Fibroblast of skin of right quadriceps (primary cell): ENCODE data around the gene ARHGEF9.
A peak's percentile ranks its signal among the peaks of the same experiment; 100 is the strongest.
"Not testable (repeated sequence)": the region's sequence is repeated elsewhere in the genome, so short reads cannot be mapped to it uniquely, and the experiment has no call there.

ENCODE experiments used
- DNase-seq: peaks from one replicate; pipeline ENCODE4 v3.0.0-alpha.2; 2013

ARHGEF9 gene

GRCh38 chrX:63784902-63785707 is at the start of gene ARHGEF9:
Gene ARHGEF9 (minus strand): TSS chrX:63785214. CDS start chrX:63785145, 69 bp downstream.
- peak; percentile 0 for DNase-seq

- DNase-seq = not testable (repeated sequence)
These were observed 40.4 kb upstream of the ARHGEF9 start for GRCh38 chrX:63825446-63825845.

- no peak for DNase-seq
These were observed 33.1 kb upstream of the ARHGEF9 start for GRCh38 chrX:63818156-63818555.

DNA sequence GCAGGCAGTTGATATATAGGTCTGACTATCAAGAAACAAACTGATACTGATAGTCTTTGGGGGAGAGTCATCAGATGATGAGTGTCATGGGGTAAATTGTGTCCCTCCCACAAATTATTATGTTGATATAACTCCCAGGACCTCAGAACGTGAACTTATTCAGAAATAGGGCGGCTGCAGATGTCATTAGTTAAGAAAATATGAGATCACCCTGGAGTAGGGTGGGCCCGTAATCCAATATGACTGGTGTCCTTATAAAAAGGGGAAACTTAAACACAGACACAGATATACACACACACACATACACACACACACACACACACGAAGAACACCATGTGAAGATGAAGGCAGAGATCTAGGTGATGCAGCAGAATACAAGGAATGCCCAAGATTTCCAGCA is 32.7 kb upstream of the ARHGEF9 start:
- DNase-seq = no peak

DNA sequence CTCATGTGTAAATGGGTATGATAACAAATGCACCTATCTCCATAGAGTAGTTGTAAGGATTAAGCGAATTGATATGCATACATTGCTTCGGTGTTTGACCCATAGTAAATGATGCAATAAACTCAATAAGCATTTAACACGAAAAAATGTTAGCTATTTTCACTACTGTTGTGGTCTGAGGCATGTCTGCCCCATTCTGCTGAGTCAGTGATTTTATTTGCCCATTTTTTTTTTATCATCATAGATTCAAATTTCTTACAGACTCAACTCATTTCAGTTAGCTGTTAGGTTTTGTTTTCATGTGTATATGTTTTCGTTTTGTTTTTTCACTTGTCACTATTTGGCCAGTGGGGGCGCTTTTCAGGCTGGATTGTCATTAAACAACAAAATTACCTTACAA is 27.8 kb upstream of the ARHGEF9 start:
- DNase-seq = no peak

GRCh38 chrX:63810746-63811145 is 25.7 kb upstream of the ARHGEF9 start:
- DNase-seq = no peak

- no peak for DNase-seq
These were observed 24.2 kb upstream of the ARHGEF9 start for GRCh38 chrX:63809173-63809572.

DNA sequence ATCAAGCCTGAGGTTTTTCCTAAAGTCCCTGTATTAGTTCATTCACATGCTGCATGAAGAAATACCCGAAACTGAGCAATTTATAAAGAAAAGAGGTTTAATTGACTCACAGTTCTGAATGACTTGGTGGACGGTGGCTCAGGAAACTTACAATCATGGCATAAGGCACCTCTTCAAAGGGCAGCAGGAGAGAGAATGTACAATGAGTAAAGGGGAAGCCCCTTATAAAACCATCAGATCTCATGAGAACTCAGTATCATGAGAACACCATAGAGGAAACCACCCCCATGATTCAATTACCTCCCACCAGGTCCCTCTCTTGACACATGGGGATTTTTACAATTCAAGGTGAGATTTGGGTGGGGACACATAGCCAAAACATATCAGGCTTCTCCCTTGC is 10.4 kb upstream of the ARHGEF9 start:
- DNase-seq = not testable (repeated sequence)

- DNase-seq = no peak
These were observed 660 bp upstream of the ARHGEF9 start for GRCh38 chrX:63785708-63786040.

- DNase-seq = no peak
These were observed 590 bp downstream of the ARHGEF9 start for GRCh38 chrX:63784346-63784901.

DNA sequence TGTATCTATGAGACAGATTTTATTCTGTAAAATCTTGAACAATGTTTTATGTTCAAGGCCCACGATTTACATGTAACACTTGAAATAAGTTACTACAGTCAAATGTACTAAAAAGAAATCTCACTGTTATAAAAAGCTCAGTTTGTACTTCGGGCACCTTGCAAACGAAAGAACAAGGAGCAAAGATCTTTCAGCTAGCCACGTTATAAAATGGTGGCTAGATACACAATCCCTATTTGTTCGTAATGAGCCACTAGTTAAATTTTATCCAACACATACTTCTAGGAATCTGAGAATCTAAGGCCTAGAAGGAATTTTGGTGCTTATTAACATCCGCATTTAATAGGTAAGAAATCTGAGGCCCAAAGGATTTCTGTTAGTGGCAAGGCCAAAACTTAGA is 2.5 kb downstream of the ARHGEF9 start:
- no peak for DNase-seq

DNA sequence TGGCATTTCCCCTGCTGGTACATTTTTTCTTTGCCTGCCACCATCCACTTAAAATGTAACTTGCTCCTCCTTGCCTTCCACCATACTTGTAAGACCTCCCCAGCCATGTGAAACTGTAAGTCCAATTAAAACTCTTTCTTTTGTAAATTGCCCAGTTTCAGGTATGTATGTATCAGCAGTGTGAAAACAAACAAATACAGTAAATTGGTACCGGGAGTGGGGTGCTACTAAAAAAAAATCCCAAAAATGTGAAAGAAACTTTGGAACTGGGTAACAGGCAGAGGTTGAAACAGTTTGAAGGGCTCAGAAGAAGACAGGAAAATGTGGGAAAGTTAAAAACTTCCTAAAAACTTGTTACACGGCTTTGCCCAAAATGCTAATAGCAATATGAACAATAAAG is 16.3 kb downstream of the ARHGEF9 start:
- no peak for DNase-seq

DNA sequence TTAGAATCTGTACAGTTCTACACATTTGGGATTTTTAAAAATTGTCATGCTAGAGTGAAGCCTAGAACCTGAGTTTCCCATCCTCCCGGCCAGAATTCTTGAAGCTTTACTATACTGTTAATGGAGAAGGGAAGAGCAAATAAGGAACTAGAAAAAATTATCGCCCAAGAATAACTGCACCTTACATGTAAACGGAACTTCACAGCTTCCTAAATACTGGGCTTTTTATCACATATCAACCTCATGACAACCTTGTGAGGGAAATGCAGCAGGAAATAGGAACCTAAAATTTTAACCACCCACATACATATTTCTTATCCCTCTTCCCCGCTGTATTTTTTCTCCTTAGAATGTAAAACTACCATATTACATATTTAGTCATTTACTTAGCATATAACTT is 19.3 kb downstream of the ARHGEF9 start:
- no peak for DNase-seq

DNA sequence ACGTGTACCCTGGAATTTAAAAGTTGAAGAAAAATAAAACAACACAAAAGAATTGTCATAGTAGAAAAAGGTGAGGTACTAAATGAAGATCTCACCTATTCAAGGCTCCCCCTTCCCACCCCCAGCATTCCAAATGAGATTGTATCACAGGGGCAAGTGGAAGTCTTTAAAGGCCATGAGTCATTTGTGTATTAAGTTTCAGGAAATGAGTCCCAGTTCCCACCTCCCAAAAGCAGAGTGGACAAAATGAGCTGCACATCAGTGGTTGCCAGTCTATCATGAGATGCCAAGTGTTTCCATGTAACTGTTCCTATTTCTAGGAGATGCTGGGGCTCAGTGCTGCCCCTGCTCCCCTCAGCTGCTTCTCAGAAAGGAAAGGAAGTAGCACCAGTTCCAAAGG is 20.1 kb downstream of the ARHGEF9 start:
- peak; percentile 46 for DNase-seq

GRCh38 chrX:63761639-63762038 is 23.4 kb downstream of the ARHGEF9 start:
- no peak for DNase-seq

GRCh38 chrX:63758011-63758410 is 27.0 kb downstream of the ARHGEF9 start:
- DNase-seq = no peak

DNA sequence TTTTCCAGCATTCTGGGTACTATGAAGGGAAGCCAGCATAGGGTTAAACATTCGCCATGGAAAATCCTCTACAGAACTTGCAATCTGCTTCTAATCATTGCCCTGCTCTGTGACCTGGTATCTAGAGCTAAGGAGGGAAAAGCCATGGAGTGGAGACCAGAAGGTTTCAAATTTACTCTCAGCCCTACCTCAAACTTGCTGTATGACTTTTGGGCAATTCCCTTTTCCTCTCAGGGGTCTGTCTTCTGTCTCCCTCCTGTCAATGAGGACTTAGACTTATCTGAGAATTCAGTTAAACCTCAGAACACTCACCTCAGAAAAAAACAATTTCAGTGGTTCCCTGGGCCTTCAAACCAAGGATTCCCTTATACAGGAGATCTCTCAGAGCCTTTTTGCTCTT is 29.1 kb downstream of the ARHGEF9 start:
- no peak for DNase-seq

DNA sequence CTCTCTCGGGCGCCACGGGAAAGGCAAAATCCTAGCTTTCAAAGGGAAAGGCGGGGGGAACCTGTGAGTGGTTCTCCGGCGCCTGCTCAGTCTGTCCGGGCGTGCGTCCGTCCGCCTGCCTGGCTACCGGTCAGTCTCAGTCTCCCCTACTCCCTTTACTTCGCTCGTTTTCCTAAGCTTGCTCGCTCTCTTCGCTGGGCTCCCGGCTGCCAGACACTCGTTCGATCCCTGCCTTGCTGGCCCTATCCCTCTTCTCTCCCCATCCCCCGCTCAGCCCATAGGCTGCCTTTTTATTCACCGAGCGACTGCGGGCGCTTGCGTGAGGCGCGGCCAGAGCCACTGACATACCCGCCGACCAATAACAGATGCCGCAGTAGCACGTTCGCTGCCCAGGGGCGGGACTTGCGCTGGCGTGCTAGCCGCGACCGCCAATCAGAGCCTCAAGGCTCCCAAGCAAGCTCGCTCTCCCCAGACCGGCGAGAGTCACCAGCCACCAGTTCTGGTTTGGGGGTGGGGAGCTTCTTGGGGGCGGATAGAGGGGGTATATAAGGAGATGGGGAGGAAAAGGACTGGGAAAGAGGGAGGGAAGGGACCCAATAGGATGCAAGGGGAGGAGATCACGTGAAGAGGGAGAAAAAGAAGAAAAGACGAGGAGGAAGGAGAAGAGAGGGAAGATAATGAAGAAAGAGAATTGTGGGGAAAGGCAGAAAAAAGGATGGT is 30.0 kb downstream of the ARHGEF9 start:
- peak; percentile 94 for DNase-seq

- DNase-seq = peak; percentile 2
These were observed 30.7 kb downstream of the ARHGEF9 start for GRCh38 chrX:63754136-63754859.

GRCh38 chrX:63751481-63751880 is 33.5 kb downstream of the ARHGEF9 start:
- no peak for DNase-seq

- DNase-seq = no peak
These were observed 34.2 kb downstream of the ARHGEF9 start for GRCh38 chrX:63750811-63751210.

DNA sequence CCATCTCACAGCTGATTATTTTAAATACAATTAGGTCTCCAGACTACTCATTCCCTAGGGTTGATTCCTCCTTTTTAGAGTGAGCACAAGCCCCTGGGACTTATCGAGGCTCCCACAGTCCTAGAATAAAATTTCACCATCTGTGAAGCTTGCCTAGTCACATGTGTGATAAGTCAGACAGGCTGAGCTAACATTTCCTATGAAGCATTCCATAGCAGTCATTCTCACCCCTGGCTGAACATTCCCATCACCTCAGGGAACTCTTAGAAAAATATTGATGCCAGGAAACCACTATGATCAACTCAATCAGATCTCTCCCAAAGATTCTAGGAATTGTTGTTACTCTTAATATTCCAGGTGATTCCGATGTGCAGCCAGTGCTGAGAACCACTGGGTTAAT is 37.7 kb downstream of the ARHGEF9 start:
- peak; percentile 50 for DNase-seq

DNA sequence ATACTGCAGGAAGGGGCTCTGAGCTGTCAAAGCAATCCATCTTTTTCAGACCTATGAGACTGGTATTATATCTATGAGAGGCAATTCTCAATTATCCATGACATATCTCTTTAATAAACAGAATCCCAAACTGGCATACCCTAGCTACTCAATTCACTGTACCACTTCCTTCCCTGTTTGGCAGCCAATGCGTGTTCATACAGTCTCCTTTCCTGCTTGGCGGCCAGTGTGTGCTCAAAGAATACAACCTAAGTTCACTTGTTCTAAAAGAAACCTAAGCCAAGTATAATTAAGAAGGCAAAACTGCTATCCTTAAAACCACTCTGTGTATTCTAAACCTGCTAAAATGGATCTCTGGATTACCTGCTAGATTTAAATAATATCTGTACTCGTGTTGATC is 38.3 kb downstream of the ARHGEF9 start:
- DNase-seq = no peak

- no peak for DNase-seq
These were observed 38.7 kb downstream of the ARHGEF9 start for GRCh38 chrX:63746278-63746677.
